Anterior cingulate cortex (tissue), 58 donors: ENCODE data around the gene GYPA.
A peak's percentile ranks its signal among the peaks of the same experiment; 100 is the strongest.
"Not testable (repeated sequence)": the region's sequence is repeated elsewhere in the genome, so short reads cannot be mapped to it uniquely, and the experiment has no call there.

Experiments used
- DNase-seq, 58 donors: peaks; one replicate each; lab custom pipeline; 2025; lab: John Stamatoyannopoulos, UW

GYPA gene

GRCh38 chr4:144140594-144141295, at the start of gene GYPA:
GYPA (minus strand) TSS chr4:144140718; CDS start chr4:144140635, 83 bp downstream.
- not testable (repeated sequence) for DNase-seq

GRCh38 chr4:144190009-144190408, 49.5 kb upstream of the GYPA start:
- DNase-seq = no peak

- no peak for DNase-seq
These were observed 48.6 kb upstream of the GYPA start for GRCh38 chr4:144189121-144189520.

GRCh38 chr4:144185086-144185485, 44.6 kb upstream of the GYPA start:
- DNase-seq = no peak

GRCh38 chr4:144183165-144183564, 42.6 kb upstream of the GYPA start:
- DNase-seq = no peak

- no peak for DNase-seq
These were observed 40.9 kb upstream of the GYPA start for GRCh38 chr4:144181391-144181790.

GRCh38 chr4:144179152-144179739, 38.7 kb upstream of the GYPA start:
- no peak for DNase-seq

GRCh38 chr4:144178414-144178813, 37.9 kb upstream of the GYPA start:
- DNase-seq = no peak

GRCh38 chr4:144176476-144176875, 36.0 kb upstream of the GYPA start:
- no peak for DNase-seq

GRCh38 chr4:144174401-144175067, 34.0 kb upstream of the GYPA start:
- DNase-seq = peak in 2 of 58 donors; percentile 35 to 70

GRCh38 chr4:144171697-144172096, 31.2 kb upstream of the GYPA start:
- peak in 6 of 58 donors; percentile 0 to 9 (median 3) for DNase-seq

GRCh38 chr4:144169211-144169610, 28.7 kb upstream of the GYPA start:
- DNase-seq = no peak

GRCh38 chr4:144154044-144154443, 13.5 kb upstream of the GYPA start:
- no peak for DNase-seq

- not testable (repeated sequence) for DNase-seq
These were observed 2.3 kb upstream of the GYPA start for GRCh38 chr4:144142690-144143326.

GRCh38 chr4:144141493-144141892, 975 bp upstream of the GYPA start:
- DNase-seq = no peak

GRCh38 chr4:144139991-144140390, 527 bp downstream of the GYPA start:
- not testable (repeated sequence) for DNase-seq

- DNase-seq = not testable (repeated sequence)
These were observed 971 bp downstream of the GYPA start for GRCh38 chr4:144139547-144139946.

- DNase-seq = not testable (repeated sequence)
These were observed 2.3 kb downstream of the GYPA start for GRCh38 chr4:144138239-144138638.

- not testable (repeated sequence) for DNase-seq
These were observed 3.2 kb downstream of the GYPA start for GRCh38 chr4:144137137-144137931.

GRCh38 chr4:144136189-144136588, 4.3 kb downstream of the GYPA start:
- not testable (repeated sequence) for DNase-seq
